ENCODE measurements around the gene ALOX12.

GRCh38 chr17:7007143-7007542 lies 11.3 kb downstream of the ALOX12 start:
- TF ChIP-seq CTCF (IDR thresholded peaks at IDR 0.05; ENCODE audit: low read length) (no peak), EZH2 (IDR thresholded peaks at IDR 0.05; ENCODE audit: borderline replicate concordance, low read length) (no peak)

All from OCI-LY1 (cell line).